GM18867 (cell line): ENCODE results near the gene ERN1.

Source experiments
- ATAC-seq: cut with Tn5 transposase; IDR thresholded peaks from one replicate; pipeline ENCODE4 v1.9.1; 2021; ENCODE audit warnings: mild to moderate bottlenecking, moderate library complexity; ENCODE audit not compliant: unreplicated experiment

The ERN1 gene

DNA sequence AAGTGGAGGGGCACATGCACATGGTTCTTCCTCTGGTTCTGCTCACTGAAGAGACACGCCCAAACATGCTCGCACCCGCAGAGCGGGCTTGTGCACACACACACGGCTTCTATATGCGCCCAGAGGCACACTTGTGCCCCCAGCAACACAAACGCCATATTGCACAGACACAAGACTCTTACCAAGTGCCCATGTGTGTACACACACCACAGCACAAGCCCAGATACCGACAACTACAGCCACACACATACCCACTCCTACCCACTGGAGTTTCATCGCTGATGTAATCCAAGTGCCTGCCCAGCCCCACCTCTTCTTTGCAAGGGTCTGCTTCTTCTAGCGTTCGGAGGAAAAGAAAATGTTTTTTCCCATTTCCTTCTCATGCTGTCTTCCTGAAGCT lies 138.3 kb downstream of the ERN1 start:
- no peak for ATAC-seq

DNA sequence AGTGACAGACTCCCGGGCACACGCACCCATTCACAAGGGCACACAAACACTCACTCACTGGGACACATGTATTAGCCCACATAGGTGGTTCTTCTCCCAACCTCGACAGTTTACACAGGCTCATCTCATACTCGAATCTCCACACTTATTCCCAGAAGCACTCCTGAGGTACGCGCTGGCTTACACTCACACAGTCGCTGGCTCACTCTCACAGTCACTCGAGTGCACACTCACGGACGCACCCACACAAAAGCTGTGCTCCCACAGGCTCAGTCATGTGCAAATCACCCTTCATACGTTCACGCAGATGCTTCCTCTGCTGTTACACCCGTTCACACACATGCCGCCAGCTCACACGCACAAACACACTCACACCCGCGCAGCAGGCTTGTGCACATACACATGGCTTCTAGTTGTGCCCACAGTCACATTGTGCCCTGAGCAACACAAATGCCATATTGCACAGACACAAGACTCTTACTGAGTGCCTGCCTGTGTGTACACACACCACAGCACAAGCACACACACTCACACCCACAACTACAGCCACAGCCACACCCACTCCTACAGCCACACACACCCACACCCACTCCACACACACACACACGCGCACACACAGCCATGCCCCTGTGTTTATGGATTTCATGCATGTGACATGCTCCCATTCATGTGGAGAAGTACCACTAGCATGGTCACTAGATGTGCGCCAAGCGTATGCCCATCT lies 140.2 kb downstream of the ERN1 start:
- ATAC-seq, result no peak
